WERI-Rb-1 (cell line): ENCODE results near the gene POU2F3.
"Not testable (repeated sequence)": the region's sequence is repeated elsewhere in the genome, so short reads cannot be mapped to it uniquely, and the experiment has no call there.

Experiments
- DNase-seq: peaks from one replicate; pipeline ENCODE4 v3.0.0-alpha.2; 2020
- H3K27ac ChIP-seq: fragments of 250-450 bp; sonication (Bioruptor Pico); 2 replicates; pipeline ENCODE4 v1.5.1; 2020; ENCODE audit warnings: mild to moderate bottlenecking, moderate library complexity
- H3K27me3 ChIP-seq: fragments of 250-450 bp; sonication (Bioruptor Pico); 2 replicates; pipeline ENCODE4 v1.5.1; 2021; ENCODE audit warnings: mild to moderate bottlenecking, low read depth, moderate library complexity; ENCODE audit not compliant: insufficient read depth, severe bottlenecking
- H3K36me3 ChIP-seq: fragments of 250-450 bp; sonication (Bioruptor Pico); 2 replicates; pipeline ENCODE4 v1.5.1; 2020; ENCODE audit warnings: mild to moderate bottlenecking, moderate library complexity
- H3K4me3 ChIP-seq: 2 replicates; pipeline ENCODE4 v1.5.1; 2011; ENCODE audit warnings: low read depth, mild to moderate bottlenecking, control low read depth, low read length
- H3K9me3 ChIP-seq: fragments of 250-450 bp; sonication (Bioruptor Pico); 2 replicates; pipeline ENCODE4 v1.5.1; 2021; ENCODE audit warnings: mild to moderate bottlenecking, moderate library complexity; ENCODE audit not compliant: severe bottlenecking
- CTCF ChIP-seq: IDR thresholded peaks from 2 replicates; pipeline ENCODE4 v1.5.1; 2011; ENCODE audit warnings: low read depth, mild to moderate bottlenecking, control low read depth, inconsistent platforms, low read length

The POU2F3 gene

DNA sequence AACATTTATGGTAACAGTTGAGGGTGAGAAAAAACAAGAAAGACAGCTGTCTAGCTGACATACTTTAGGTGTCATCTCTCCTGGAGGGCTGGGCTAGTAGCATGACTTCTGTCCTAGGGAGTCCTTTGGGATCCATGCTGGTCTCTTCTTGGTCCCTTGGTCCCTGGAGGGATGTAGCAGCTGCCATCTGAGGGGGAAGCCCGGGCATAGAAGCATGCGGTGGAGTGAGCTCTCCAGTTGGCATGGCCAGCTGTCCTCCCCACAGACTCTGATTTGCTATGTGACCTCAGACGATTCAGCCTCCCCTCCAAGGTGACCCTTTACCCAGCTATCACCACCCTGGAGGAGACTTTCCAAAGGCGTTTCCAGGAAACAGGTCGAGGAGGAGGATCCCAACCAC, 28.7 kb downstream of the POU2F3 start:
- Histone ChIP-seq H3K4me3 (no peak overlapping the region), H3K36me3 (no peaks in the 10 kb centered on the region), H3K27ac (no peak overlapping the region), H3K9me3 (no peaks in the 10 kb centered on the region), H3K27me3 (no peaks in the 10 kb centered on the region)
- DNase-seq, result no peak
- TF ChIP-seq CTCF, result no peak

- H3K4me3 ChIP-seq, result no peak overlapping the region
- H3K27me3 ChIP-seq, result no peaks in the 10 kb centered on the region
- no peak for DNase-seq
- TF ChIP-seq CTCF, result no peak
- H3K36me3 ChIP-seq, result no peaks in the 10 kb centered on the region
- no peak overlapping the region for H3K27ac ChIP-seq
- no peaks in the 10 kb centered on the region for H3K9me3 ChIP-seq
Observed at GRCh38 chr11:120270386-120270785, 30.4 kb downstream of the POU2F3 start.

GRCh38 chr11:120271672-120272071, 31.7 kb downstream of the POU2F3 start:
- H3K9me3 ChIP-seq, result no peaks in the 10 kb centered on the region
- no peaks in the 10 kb centered on the region for H3K36me3 ChIP-seq
- no peak for TF ChIP-seq CTCF
- H3K4me3 ChIP-seq, result no peak overlapping the region
- no peak for DNase-seq
- no peaks in the 10 kb centered on the region for H3K27me3 ChIP-seq
- no peak overlapping the region for H3K27ac ChIP-seq

DNA sequence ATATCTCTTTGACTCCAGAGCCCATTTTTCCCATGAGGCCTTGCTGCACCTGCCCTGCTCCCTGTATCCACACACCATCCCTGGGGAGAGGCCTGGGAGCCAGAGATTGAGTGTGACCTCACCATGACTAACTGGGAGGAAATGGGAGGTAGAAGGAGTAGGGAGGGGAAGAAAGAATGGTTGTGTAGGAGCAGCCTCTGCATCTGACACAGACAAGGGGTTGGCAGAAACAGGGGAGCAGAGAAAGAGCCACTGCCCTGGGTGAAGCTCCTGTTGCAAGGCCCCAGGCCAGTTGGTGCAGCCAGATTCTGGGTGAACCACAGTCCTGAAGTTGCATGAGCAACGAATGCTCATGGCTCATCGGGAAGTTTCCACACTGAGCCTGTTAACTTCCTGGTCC, 32.4 kb downstream of the POU2F3 start:
- TF ChIP-seq CTCF, result no peak
- no peak for DNase-seq
- Histone ChIP-seq H3K27ac (no peak overlapping the region), H3K36me3 (no peaks in the 10 kb centered on the region), H3K9me3 (no peaks in the 10 kb centered on the region), H3K4me3 (no peak overlapping the region), H3K27me3 (no peaks in the 10 kb centered on the region)

DNA sequence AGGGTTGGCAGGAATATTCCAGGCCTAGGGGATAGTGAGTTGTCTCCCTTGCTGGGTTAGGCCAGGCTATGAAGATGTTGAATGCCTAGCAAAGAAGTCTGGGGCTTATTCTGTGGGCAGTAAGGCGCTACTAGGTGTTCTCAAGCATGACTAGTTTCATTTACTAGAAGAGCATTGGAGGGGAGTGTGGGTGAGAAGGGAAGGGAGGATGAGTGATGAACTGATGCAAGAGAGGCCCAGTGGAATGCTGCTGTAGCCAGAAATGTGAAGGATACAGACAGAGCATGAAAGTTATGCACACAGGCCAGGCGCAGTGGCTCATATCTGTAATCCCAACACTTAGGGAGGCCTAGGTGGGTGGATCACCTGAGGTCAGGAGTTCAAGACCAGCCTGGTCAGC, 33.5 kb downstream of the POU2F3 start:
- H3K36me3 ChIP-seq, result no peaks in the 10 kb centered on the region
- H3K27me3 ChIP-seq, result no peaks in the 10 kb centered on the region
- H3K27ac ChIP-seq, result no peak overlapping the region
- no peak for DNase-seq
- no peaks in the 10 kb centered on the region for H3K9me3 ChIP-seq
- no peak overlapping the region for H3K4me3 ChIP-seq
- no peak for TF ChIP-seq CTCF

- H3K27ac ChIP-seq, H3K27me3 ChIP-seq, DNase-seq, H3K4me3 ChIP-seq, H3K9me3 ChIP-seq, H3K36me3 ChIP-seq: not testable (repeated sequence)
Observed at GRCh38 chr11:120273956-120274355, 34.0 kb downstream of the POU2F3 start.
